GM18507 (cell line): ENCODE measurements around the gene MINK1.

ENCODE experiments used
- DNase-seq: peaks from one replicate; pipeline ENCODE4 v3.0.0; 2011; ENCODE audit warnings: low read depth; ENCODE audit not compliant: insufficient read length; ENCODE audit errors: extremely low spot score
- FAIRE-seq: peaks from 2 replicates; lab custom pipeline; 2011; peaks lifted over from hg19 to GRCh38; lab: Jason Lieb, UNC

Gene MINK1

DNA sequence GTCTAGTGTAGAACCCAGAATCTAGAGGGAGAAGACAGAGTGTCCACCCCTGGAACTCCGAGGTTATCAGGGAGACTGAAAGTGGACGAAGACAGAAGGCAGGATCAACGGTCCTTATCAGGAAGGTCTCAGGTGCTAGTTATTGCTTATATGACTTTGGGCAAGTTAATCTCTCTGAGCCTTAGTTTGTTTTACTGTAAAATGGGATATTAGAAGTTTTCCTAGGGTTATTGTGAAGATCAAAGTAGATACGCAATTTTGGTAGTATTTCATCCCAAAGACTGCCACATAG lies 108.1 kb downstream of the MINK1 start:
- FAIRE-seq, result no peak

DNA sequence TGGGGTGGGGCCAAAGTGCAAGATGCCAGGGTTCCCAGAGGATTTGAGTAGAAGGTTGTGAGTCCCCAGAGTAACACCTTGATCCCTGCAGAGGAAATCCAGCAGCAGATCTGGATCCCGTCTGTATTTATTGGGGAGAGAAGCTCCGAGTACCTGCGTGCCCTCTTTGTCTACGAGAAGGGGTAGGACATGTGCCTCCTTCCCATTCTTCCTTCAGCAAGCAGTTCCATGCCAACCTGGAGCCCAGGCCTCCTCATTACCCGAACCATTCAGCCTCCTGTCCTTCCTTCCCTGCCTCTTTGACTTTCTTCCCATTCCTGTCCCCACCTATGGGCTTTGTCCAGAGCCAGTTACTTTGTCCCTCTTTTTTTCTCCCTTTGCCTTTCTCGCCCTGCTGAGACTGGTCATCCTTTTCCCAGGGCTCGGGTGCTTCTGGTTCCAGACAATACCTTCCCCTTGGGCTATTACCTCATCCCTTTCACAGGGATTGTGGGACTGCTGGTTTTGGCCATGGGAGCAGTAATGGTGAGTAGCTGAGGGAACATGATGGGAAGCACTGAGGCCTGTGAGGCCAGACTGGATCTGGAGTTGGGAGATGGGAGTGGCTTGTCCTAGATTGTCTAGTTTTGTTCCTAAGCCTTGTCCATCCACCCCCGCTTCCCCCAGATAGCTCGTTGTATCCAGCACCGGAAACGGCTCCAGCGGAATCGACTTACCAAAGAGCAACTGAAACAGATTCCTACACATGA lies 109.8 kb downstream of the MINK1 start:
- DNase-seq (no peak), FAIRE-seq (no peak)

More for the DNA sequence above, 108.1 kb downstream of the MINK1 start:
- DNase-seq, result no peak

DNA sequence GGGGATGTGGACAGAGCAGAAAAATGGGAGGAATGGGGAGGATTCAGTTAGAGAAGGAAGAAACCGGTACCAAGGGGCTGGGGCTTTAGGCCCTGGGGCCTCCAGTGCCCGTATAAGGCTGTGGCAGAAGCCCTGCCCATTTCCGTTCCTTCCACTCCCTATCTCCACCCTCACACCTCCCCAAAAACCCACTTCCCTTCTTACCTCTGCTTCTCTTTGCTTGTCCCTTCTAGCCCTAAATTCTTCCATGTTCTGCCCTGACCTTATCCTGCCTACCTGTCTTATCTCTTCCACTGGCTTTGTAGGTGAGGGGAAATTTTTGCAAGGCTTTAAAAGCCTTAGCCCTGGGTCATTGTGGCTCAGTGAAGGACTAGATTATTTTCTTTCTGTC lies 111.0 kb downstream of the MINK1 start:
- DNase-seq (no peak), FAIRE-seq (peak; percentile 89)

DNA sequence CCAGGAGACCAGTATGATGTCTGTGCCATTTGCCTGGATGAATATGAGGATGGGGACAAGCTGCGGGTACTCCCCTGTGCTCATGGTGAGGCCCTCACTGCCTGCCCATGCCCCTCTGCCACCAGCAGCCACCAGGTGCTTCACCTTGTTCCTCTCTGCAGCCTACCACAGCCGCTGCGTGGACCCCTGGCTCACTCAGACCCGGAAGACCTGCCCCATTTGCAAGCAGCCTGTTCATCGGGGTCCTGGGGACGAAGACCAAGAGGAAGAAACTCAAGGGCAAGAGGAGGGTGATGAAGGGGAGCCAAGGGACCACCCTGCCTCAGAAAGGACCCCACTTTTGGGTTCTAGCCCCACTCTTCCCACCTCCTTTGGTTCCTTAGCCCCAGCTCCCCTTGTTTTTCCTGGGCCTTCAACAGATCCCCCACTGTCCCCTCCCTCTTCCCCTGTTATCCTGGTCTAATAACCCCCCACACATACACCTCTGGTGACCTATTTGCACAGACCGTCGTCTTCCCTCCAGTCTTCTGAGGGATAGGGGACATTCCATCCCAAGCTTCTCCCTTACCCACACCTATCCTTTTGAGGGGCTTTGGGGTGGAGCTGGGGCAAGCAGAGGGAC lies 111.5 kb downstream of the MINK1 start:
- FAIRE-seq, result no peak

DNA sequence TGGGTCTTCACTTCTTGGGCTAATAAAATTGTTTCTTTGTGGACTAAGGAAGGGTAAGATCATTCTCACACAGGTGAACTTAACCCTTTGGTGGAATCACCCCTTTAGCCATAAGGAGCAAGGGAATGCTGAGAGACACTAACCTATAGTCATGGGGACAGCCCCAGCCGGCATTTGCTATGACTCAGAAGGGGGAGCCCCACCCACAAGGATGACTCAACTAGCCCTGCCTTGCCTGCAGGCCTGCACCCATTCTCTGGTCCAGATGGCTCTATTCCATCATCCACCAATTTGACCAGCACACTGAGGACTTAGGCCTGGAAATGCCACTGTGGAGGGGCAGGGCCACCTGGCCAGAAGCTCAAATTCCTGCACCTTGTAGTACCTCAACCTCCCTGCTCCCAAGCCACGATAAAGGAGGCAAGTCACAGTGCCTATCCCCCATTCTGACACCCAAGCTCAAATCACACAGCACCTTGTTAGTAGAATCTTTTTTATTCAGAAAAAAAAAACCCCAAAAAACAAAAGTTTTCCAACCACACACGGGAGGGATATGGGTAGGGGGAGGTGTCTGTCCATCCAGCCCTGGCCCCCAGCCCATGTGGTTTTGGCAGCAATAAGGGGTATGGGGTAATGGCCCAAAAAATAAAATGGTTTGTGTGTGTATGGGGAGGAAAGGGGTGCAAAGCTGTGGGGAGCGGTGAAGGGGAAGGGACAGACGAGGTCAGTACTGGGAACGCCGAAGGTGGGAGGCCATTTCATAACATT lies 112.2 kb downstream of the MINK1 start:
- peak; percentile 94 for FAIRE-seq
- DNase-seq, result no peak

More for the DNA sequence above, 111.5 kb downstream of the MINK1 start:
- DNase-seq, result no peak

DNA sequence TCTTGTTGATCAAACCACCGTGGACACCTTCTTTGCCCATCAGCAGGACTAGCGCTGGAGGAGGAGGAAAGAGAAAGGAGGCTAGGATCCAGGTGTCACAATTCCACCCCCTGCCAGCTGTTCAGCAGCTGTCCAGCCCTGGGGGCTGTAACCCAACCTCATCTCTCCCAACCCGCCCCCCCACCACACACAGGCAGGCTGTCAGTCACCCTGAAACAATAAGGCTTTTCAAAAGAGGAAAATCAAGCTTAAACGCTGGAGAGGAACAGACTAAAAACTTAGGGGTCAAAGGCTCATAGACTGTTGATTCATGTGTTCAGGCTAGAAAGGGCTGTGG lies 112.8 kb downstream of the MINK1 start:
- DNase-seq (no peak), FAIRE-seq (peak; percentile 36)

DNA sequence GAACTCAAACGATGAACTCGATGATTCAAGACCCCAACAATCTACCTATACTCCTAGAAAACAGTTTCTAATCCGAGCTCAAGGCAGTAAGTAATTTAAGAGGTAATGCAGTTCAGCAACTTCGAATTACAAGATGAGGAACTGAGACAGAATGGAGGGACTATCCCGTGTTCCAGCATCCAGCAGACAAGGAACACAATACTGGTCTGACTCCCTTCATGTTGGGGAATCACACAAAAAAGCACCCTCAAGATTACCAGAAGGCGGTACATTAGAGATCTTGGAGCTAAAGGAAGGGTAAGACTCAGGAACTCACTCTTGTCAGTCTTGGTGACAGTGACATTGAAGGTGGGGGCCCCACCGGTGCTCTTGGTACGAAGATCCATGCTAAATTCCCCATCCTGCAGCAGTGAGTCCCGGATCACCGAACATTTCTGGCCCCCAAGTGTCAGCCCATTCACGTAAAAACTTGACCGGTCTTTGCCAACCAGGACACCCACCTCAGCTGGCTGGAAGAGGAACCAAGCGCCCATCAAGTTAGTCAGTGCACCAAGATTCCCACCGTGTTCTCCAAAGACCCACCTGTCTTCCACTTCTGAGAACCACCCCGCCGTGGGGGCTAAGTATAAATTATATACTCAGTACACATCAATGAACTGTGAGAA lies 113.3 kb downstream of the MINK1 start:
- FAIRE-seq (peak; percentile 65), DNase-seq (no peak)

DNA sequence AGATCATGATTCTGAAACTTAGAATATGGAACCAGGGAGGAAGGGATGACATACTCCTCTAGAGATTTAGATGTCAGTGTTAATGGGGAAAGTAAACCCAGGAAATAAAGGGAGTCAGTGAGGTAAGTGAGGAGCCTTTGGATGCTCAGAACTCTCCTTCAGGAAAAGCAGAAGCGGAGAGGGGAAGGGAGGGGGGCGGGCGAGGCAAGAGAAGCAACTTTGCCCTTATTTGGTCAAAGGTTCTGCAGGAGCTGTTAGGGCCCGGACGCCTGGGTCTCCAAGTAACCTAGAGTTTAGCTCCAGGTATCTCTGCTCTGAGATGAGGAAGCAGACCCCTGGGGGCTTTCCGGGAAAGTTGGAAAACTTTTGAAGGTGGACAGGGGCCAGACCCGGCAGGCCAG lies 113.9 kb downstream of the MINK1 start:
- DNase-seq (no peak), FAIRE-seq (peak; percentile 56)
